Neural cell (in vitro differentiated cells): ENCODE data around the gene ACOX3.

Source experiments
- EP300 ChIP-seq: fragments of 450-650 bp; conservative IDR thresholded peaks from 2 replicates; pipeline ENCODE4 v1.6.1; 2014; ENCODE audit warnings: antibody characterized with exemption, mild to moderate bottlenecking, moderate library complexity; ENCODE audit not compliant: poor library complexity, severe bottlenecking
- POLR2AphosphoS5 ChIP-seq: IDR thresholded peaks from 2 replicates; pipeline ENCODE4 v1.6.1; 2012
- TF ChIP-seq, protein P1 (sequence below): fragments of 450-650 bp; IDR thresholded peaks from 2 replicates; pipeline ENCODE4 v1.5.1; 2014; ENCODE audit warnings: antibody characterized with exemption, mild to moderate bottlenecking, moderate library complexity; ENCODE audit not compliant: poor library complexity, severe bottlenecking
- TF ChIP-seq, protein P2 (sequence below): IDR thresholded peaks from 2 replicates; pipeline ENCODE4 v1.6.1; 2012; ENCODE audit warnings: borderline replicate concordance

DNA sequence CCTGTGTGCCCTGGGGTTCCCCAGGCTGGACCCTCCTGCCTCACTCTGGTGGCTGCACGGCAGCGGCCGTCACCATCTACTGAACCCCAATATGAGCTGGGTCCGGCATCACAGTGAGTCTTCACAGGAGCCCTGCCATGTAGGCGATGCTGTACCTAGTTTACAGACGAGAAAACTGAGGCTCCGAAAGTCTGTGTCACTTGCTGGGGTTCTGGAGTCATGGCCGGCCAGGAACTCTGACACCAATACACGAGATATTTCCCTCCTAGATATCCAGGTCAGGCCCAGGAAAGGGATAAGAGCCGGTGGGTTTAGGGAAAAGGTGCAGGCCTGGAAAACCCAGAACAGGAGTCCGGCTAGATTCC is 96.6 kb downstream of the ACOX3 start:
- TF ChIP-seq POLR2AphosphoS5 (no peak), EP300 (no peak)
- TF ChIP-seq, protein P1, sequence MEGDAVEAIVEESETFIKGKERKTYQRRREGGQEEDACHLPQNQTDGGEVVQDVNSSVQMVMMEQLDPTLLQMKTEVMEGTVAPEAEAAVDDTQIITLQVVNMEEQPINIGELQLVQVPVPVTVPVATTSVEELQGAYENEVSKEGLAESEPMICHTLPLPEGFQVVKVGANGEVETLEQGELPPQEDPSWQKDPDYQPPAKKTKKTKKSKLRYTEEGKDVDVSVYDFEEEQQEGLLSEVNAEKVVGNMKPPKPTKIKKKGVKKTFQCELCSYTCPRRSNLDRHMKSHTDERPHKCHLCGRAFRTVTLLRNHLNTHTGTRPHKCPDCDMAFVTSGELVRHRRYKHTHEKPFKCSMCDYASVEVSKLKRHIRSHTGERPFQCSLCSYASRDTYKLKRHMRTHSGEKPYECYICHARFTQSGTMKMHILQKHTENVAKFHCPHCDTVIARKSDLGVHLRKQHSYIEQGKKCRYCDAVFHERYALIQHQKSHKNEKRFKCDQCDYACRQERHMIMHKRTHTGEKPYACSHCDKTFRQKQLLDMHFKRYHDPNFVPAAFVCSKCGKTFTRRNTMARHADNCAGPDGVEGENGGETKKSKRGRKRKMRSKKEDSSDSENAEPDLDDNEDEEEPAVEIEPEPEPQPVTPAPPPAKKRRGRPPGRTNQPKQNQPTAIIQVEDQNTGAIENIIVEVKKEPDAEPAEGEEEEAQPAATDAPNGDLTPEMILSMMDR = no peak
- TF ChIP-seq, protein P2, sequence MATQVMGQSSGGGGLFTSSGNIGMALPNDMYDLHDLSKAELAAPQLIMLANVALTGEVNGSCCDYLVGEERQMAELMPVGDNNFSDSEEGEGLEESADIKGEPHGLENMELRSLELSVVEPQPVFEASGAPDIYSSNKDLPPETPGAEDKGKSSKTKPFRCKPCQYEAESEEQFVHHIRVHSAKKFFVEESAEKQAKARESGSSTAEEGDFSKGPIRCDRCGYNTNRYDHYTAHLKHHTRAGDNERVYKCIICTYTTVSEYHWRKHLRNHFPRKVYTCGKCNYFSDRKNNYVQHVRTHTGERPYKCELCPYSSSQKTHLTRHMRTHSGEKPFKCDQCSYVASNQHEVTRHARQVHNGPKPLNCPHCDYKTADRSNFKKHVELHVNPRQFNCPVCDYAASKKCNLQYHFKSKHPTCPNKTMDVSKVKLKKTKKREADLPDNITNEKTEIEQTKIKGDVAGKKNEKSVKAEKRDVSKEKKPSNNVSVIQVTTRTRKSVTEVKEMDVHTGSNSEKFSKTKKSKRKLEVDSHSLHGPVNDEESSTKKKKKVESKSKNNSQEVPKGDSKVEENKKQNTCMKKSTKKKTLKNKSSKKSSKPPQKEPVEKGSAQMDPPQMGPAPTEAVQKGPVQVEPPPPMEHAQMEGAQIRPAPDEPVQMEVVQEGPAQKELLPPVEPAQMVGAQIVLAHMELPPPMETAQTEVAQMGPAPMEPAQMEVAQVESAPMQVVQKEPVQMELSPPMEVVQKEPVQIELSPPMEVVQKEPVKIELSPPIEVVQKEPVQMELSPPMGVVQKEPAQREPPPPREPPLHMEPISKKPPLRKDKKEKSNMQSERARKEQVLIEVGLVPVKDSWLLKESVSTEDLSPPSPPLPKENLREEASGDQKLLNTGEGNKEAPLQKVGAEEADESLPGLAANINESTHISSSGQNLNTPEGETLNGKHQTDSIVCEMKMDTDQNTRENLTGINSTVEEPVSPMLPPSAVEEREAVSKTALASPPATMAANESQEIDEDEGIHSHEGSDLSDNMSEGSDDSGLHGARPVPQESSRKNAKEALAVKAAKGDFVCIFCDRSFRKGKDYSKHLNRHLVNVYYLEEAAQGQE = no peak
